NCI-H187 treated with DMSO at 0.1 percent for 48 hours (cell line): ENCODE results near the gene POLR2H.
A peak's percentile ranks its signal among the peaks of the same experiment; 100 is the strongest.

Source experiments
- DNase-seq: peaks from one replicate; lab custom pipeline; 2025; lab: John Stamatoyannopoulos, UW

POLR2H gene

GRCh38 chr3:184352149-184352785 is 9.2 kb upstream of the POLR2H start:
- DNase-seq: no peak

- no peak for DNase-seq
Observed at GRCh38 chr3:184352897-184353545, 8.5 kb upstream of the POLR2H start.

GRCh38 chr3:184353546-184353941 is 8.0 kb upstream of the POLR2H start:
- DNase-seq: no peak

DNA sequence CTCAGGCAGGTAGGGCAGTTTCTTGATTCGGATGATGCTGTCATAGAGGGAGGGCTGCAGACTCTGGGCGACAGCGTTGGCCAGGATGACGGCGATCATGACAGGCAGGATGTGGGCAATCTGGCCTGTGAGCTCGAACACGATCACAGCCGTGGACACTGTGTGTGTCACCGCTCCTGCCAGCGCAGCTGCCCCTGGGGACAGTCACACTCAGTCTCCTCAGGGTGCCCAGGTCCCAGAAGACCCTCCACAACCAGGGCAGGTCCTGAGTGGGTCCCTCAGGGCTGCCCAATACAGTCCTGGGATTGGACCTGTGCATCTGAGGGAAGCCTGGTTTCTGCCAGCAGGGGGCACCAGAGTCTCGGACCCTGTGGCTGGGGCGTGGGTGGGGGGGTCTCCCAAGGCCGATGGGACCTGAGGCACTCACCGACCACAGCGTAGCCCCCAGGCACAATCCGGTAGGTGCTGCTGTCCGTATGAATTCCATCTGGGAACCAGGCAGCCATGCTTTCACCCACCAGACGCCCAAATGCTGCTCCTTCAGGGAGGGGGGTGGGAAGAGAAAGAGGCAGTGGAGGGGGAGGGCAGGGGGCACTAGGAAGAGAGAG is 7.3 kb upstream of the POLR2H start:
- DNase-seq: no peak

DNA sequence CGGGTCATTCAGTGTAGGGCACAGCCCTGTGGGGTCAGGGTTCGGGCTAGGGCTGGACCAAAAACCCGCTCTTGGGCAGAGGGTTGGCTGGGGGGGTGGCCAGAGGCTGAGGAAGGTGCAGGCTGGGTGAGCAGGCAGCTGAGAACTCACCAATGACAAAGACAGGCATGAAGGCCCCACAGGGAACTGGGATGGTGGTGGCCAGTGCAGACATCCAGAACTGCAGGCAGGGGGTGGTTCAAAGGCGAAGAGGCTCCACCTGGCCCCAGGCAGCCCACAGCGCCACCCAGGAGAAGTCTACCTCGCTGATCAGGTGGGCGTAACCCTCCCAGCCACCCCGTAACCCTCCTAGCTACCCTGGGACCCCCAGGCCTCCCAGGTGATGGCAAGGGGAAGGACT is 6.8 kb upstream of the POLR2H start:
- DNase-seq: no peak

GRCh38 chr3:184355261-184356040 is 6.1 kb upstream of the POLR2H start:
- DNase-seq: no peak

GRCh38 chr3:184357248-184358123 is 4.0 kb upstream of the POLR2H start:
- no peak for DNase-seq

DNA sequence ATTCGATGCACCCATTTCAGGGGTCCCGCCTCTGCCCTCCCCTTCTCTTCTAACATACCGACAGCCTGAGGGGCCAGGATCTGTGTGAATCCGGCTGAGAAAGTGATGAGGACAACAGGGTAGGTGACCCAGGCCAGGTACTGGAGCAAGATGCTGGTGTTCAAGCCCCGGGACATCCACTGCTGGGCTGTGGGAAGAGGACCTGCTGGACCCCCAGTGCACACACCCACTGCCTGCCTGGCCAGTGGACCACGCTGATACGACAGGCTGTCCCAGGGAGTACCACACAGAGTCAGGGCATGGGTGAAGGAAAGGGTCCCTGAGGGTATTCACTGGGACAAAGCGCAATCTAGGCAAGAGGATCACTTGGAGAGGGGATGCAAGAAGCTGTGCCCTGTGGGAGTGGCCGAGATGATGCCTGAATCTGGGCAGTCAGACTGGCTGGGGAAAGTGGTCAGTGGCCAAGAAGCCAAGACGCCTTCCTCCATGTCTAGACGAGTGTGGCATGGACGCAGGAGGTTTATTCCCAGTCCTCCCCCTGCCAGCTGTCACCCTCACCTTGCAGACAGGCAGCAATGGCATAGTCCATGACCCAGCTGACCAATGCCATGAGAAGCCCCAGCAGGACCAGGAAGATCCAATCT is 3.3 kb upstream of the POLR2H start:
- no peak for DNase-seq

DNA sequence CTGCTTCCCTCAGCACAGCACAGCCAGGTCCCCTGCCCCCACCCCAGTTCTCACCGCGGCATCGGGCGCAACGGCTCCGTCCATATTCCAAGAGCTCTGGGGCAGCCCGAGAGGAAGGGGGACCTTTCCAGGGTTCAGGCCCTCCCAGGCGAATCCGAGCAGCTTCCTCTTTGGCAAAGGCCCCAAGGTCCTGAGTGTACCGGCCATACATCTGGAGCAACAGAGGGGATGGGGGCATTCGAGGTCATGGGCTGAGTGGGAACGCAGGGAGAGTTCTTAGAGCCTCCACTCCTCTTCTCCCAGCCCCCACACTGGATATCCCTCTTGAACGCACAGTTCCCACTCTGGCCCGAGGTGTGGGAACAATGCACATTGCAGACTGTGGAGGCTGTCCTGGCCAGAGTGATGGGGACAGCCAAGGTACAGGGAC is 2.6 kb upstream of the POLR2H start:
- DNase-seq: no peak

GRCh38 chr3:184359610-184360009 is 1.9 kb upstream of the POLR2H start:
- DNase-seq: no peak

DNA sequence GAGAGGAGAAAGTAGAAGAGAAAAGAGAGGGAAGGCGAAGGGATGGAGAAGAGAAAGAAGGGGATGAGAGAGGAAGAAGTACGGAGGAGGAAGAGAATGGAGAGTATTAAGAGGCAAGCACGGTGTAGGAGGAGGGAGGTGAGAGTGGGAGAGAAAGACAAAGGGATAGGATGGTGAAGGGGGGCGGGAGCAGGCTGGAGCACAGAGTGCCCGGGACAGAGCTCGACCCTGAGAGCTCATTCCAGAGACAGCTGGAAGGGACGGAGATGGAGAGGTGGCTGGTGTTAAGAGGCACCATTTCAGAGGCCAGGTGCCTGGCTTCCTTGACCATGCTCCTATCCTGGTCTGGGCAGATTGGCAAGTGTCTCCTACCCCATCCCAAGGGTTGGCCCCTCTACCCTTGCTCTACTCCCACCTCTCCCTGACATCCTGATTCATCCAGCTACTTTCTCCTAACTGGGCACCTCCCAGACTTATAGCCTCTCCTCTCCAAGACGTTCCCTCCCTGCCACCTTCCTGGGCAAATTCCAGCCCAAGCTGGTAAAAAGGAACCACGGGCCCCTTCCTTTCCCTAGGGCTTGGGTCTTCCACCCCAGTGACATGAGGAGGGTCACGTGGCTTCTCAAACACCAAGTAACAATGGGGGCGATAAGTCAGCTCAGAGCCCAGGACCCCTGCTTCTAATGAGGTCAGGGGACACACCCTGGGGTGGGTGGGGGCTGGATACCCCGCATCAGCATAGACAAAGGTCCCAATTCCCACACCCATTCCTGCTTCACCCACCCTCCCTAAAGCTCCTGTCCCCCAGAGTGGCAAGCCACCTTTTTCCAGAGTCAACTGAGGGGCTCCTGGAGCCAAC is 1.2 kb upstream of the POLR2H start:
- DNase-seq: no peak

- DNase-seq: no peak
Observed at GRCh38 chr3:184360929-184361531, 480 bp upstream of the POLR2H start.

- no peak for DNase-seq
Observed at GRCh38 chr3:184361932-184362667, 590 bp downstream of the POLR2H start.

GRCh38 chr3:184362668-184363546 is 1.4 kb downstream of the POLR2H start:
- peak; percentile 80 for DNase-seq

- DNase-seq: no peak
Observed at GRCh38 chr3:184366619-184367289, 5.2 kb downstream of the POLR2H start.

DNA sequence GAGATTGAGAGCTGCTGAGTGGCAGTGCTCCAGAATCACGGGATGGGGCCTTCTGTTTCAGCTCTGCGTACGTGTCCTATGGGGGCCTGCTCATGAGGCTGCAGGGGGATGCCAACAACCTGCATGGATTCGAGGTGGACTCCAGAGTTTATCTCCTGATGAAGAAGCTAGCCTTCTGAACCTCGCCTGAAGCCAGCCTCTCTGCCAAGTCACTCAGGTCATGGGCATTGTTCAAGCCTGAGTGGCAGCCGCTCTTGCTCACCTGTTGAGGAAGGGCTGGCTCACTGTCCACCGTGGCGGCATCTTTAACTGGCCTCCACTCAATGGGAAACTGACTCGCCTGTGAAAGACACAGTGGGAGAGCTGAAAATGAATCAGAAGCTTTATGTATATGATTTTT is 6.6 kb downstream of the POLR2H start:
- no peak for DNase-seq

- DNase-seq: no peak
Observed at GRCh38 chr3:184368586-184369183, 7.2 kb downstream of the POLR2H start.
